NCI-H446 (cell line): ENCODE measurements around the gene NCOA7.
"Not testable (repeated sequence)": the region's sequence is repeated elsewhere in the genome, so short reads cannot be mapped to it uniquely, and the experiment has no call there.

Experiments used
- DNase-seq, 2 experiments: peaks; one replicate each; lab custom pipeline; 2025; lab: John Stamatoyannopoulos, UW

NCOA7 gene

GRCh38 chr6:125841356-125842090, 50.8 kb downstream of the NCOA7 start:
- DNase-seq: no peak

GRCh38 chr6:125842091-125842626, 51.4 kb downstream of the NCOA7 start:
- no peak for DNase-seq

- DNase-seq: no peak
Observed at GRCh38 chr6:125843593-125843992, 52.8 kb downstream of the NCOA7 start.

- DNase-seq: no peak
Observed at GRCh38 chr6:125844989-125845388, 54.2 kb downstream of the NCOA7 start.

GRCh38 chr6:125846292-125847024, 55.7 kb downstream of the NCOA7 start:
- DNase-seq: peak in 1 of 2 experiments; percentile 20

GRCh38 chr6:125848286-125848685, 57.5 kb downstream of the NCOA7 start:
- not testable (repeated sequence) for DNase-seq

- no peak for DNase-seq
Observed at GRCh38 chr6:125850361-125850760, 59.6 kb downstream of the NCOA7 start.

- DNase-seq: no peak
Observed at GRCh38 chr6:125852587-125852986, 61.8 kb downstream of the NCOA7 start.

- DNase-seq: no peak
Observed at GRCh38 chr6:125853168-125853567, 62.4 kb downstream of the NCOA7 start.

- DNase-seq: no peak
Observed at GRCh38 chr6:125853756-125854155, 63.0 kb downstream of the NCOA7 start.

GRCh38 chr6:125854355-125854754, 63.6 kb downstream of the NCOA7 start:
- no peak for DNase-seq

- DNase-seq: no peak
Observed at GRCh38 chr6:125855783-125856182, 65.0 kb downstream of the NCOA7 start.

GRCh38 chr6:125857846-125858245, 67.1 kb downstream of the NCOA7 start:
- no peak for DNase-seq

- DNase-seq: peak in 1 of 2 experiments; percentile 24
Observed at GRCh38 chr6:125858427-125859320, 67.9 kb downstream of the NCOA7 start.

GRCh38 chr6:125859727-125860126, 69.0 kb downstream of the NCOA7 start:
- DNase-seq: no peak

- DNase-seq: no peak
Observed at GRCh38 chr6:125863023-125863422, 72.3 kb downstream of the NCOA7 start.

- DNase-seq: no peak
Observed at GRCh38 chr6:125865015-125865414, 74.3 kb downstream of the NCOA7 start.

- peak in 1 of 2 experiments; percentile 51 for DNase-seq
Observed at GRCh38 chr6:125866433-125866832, 75.7 kb downstream of the NCOA7 start.

GRCh38 chr6:125867483-125867942, 76.8 kb downstream of the NCOA7 start:
- DNase-seq: no peak

GRCh38 chr6:125868252-125868651, 77.5 kb downstream of the NCOA7 start:
- no peak for DNase-seq

- DNase-seq: no peak
Observed at GRCh38 chr6:125868678-125869395, 78.1 kb downstream of the NCOA7 start.
